ENCODE measurements around the gene SYNDIG1. TPM values are rescaled to one million over a fixed set of nuclear protein-coding genes. Genes with fewer than 3 reads are reported as not detected.

The SYNDIG1 gene
- polyA plus RNA-seq, 1 of the 3 experiments (the other 2 are of a cell fraction), result not detected

- TF ChIP-seq FOXJ3 (CRISPR knock-in tag; IDR thresholded peaks at IDR 0.05), result no peak
- no peak for TF ChIP-seq JUND (IDR thresholded peaks at IDR 0.05)
- TF ChIP-seq RXRA (IDR thresholded peaks at IDR 0.05; ENCODE audit: borderline replicate concordance, low read depth), result no peak
- TF ChIP-seq RCOR1 (IDR thresholded peaks at IDR 0.05; ENCODE audit: low read length), result no peak
- no peak for TF ChIP-seq ELF1 (IDR thresholded peaks at IDR 0.05)
- no peak for TF ChIP-seq RAD21 (IDR thresholded peaks at IDR 0.05; ENCODE audit: low read length)
- TF ChIP-seq SIN3A (IDR thresholded peaks at IDR 0.05; ENCODE audit: borderline replicate concordance, low read depth, low read length), result no peak
- no peak for TF ChIP-seq USF1 (IDR thresholded peaks at IDR 0.05; ENCODE audit: borderline replicate concordance, low read depth)
Observed at GRCh38 chr20:24528583-24529368, 59.3 kb downstream of the SYNDIG1 start (continued).

DNA sequence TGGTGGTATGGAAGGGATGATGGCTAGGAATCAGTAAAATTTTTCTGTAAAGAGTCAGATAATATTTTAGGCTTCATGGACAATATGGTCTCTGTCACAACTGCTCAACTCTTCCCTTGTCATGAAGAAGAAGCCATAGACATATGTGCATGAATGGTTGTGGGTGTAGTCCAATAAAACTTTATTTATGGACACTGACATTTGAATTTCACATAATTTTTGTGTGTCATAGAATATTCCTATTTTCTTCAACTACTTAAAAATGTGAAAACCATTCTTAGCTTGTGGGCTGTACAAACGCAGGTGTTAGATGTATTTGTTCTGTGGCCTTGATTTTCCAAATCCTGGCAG is 59.9 kb downstream of the SYNDIG1 start:
- Histone ChIP-seq H3F3A (replicated peaks; ENCODE audit: insufficient read depth) (no peaks in the 10 kb centered on the region), H3K4me1 (ENCODE audit: control insufficient read depth in 1 of 2, insufficient read depth in 2 of 2, low read depth in 1 of 2, low read length in 1 of 2) (no peaks in the 10 kb centered on the region), H3K79me2 (ENCODE audit: insufficient read depth) (no peaks in the 10 kb centered on the region), H3K9me2 (no peaks in the 10 kb centered on the region), H3K4me3 (ENCODE audit: low read depth in 2 of 2, low read length in 1 of 2) (no peak overlapping the region), H2AFZ (ENCODE audit: low read depth) (no peak overlapping the region), H3K9me3 (no peaks in the 10 kb centered on the region), H3K36me3 (replicated peaks in 1 of 2; ENCODE audit: control insufficient read depth in 1 of 2, insufficient read depth in 2 of 2, low read length in 1 of 2) (no peaks in the 10 kb centered on the region), H3K4me2 (no peak overlapping the region), H3K9ac (no peak overlapping the region), H3K27me3 (ENCODE audit: insufficient read depth) (no peaks in the 10 kb centered on the region; the same call in 1 of the 2 replicates), H3K27ac (ENCODE audit: low read depth in 2 of 2, low read length in 1 of 2) (no peak overlapping the region), H4K20me1 (ENCODE audit: insufficient read depth) (no peaks in the 10 kb centered on the region)
- DNase-seq, result no peak
- no peak for TF ChIP-seq SIN3A (IDR thresholded peaks at IDR 0.05; ENCODE audit: borderline replicate concordance, low read depth, low read length)
- TF ChIP-seq TEAD4 (IDR thresholded peaks at IDR 0.05; ENCODE audit: borderline replicate concordance, insufficient read depth), result no peak
- TF ChIP-seq TCF12 (IDR thresholded peaks at IDR 0.05), result no peak
- TF ChIP-seq TAF1 (IDR thresholded peaks at IDR 0.05; ENCODE audit: borderline replicate concordance, low read depth, low read length), result no peak
- no peak for TF ChIP-seq REST (IDR thresholded peaks at IDR 0.05; ENCODE audit: low read depth, low read length)
- TF ChIP-seq MXI1 (IDR thresholded peaks at IDR 0.05; ENCODE audit: low read depth, low read length), result no peak
- TF ChIP-seq MAX (IDR thresholded peaks at IDR 0.05; ENCODE audit: low read depth), result no peak
- no peak for TF ChIP-seq RCOR1 (IDR thresholded peaks at IDR 0.05; ENCODE audit: low read length)
- no peak for TF ChIP-seq EP300 (IDR thresholded peaks at IDR 0.05; ENCODE audit: borderline replicate concordance in 1 of 2, low read depth in 1 of 2, low read length in 1 of 2)
- no peak for TF ChIP-seq ZBTB33 (IDR thresholded peaks at IDR 0.05; ENCODE audit: borderline replicate concordance, low read depth)
- TF ChIP-seq RXRA (IDR thresholded peaks at IDR 0.05; ENCODE audit: borderline replicate concordance, low read depth), result no peak
- no peak for TF ChIP-seq FOSL2 (IDR thresholded peaks at IDR 0.05; ENCODE audit: borderline replicate concordance, low read depth)
- no peak for TF ChIP-seq EZH2phosphoT487 (IDR thresholded peaks at IDR 0.05; ENCODE audit: borderline replicate concordance, low read depth)
- TF ChIP-seq FOXM1 (IDR thresholded peaks at IDR 0.05; ENCODE audit: low read depth), result no peak
- no peak for TF ChIP-seq SMC3 (IDR thresholded peaks at IDR 0.05; ENCODE audit: low read depth, low read length)
- TF ChIP-seq CHD2 (IDR thresholded peaks at IDR 0.05; ENCODE audit: low read length, partially characterized antibody), result no peak
- TF ChIP-seq, protein P1, sequence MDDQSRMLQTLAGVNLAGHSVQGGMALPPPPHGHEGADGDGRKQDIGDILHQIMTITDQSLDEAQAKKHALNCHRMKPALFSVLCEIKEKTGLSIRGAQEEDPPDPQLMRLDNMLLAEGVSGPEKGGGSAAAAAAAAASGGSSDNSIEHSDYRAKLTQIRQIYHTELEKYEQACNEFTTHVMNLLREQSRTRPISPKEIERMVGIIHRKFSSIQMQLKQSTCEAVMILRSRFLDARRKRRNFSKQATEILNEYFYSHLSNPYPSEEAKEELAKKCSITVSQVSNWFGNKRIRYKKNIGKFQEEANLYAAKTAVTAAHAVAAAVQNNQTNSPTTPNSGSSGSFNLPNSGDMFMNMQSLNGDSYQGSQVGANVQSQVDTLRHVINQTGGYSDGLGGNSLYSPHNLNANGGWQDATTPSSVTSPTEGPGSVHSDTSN (IDR thresholded peaks at IDR 0.05), result no peak
- CTCF ChIA-PET, result interaction anchor here (0.8 kb wide), 1 partner anchor 25 kb away, joined by 3 read pairs; no protein-coding TSS in a partner anchor
- WGBS (ENCODE audit: low lambda C conversion rate), result 40% methylated on average over 1 of the region's 1 CpG
- POLR2A ChIA-PET, result no interaction called here

Data from SK-N-SH (cell line).